Loucy (cell line): ENCODE measurements around the gene ATP6V0A4.

ENCODE experiments used
- H2AFZ ChIP-seq: fragments of 200-600 bp; sonication (generic); 2 replicates; pipeline ENCODE4 v1.6.0; 2016; ENCODE audit warnings: antibody characterized with exemption, mild to moderate bottlenecking, low read length, moderate library complexity
- H3F3A ChIP-seq: fragments of 200-600 bp; 2 replicates; pipeline ENCODE4 v1.6.0; 2016; ENCODE audit warnings: antibody characterized with exemption, low read depth, mild to moderate bottlenecking
- H3K27me3 ChIP-seq: fragments of 200-600 bp; sonication (generic); 2 replicates; pipeline ENCODE4 v1.6.1; 2014; ENCODE audit warnings: low read length, mild to moderate bottlenecking; ENCODE audit not compliant: insufficient read depth, poor library complexity, severe bottlenecking
- H3K36me3 ChIP-seq: fragments of 200-600 bp; sonication (generic); 2 replicates; pipeline ENCODE4 v1.6.1; 2016; ENCODE audit warnings: low read length; ENCODE audit not compliant: insufficient read depth
- H3K4me1 ChIP-seq: fragments of 200-600 bp; sonication (generic); 2 replicates; pipeline ENCODE4 v1.5.1; 2014; ENCODE audit warnings: low read length, mild to moderate bottlenecking; ENCODE audit not compliant: insufficient read depth, poor library complexity, severe bottlenecking
- H3K4me2 ChIP-seq: fragments of 200-600 bp; sonication (generic); 2 replicates; pipeline ENCODE4 v1.6.0; 2014; ENCODE audit warnings: antibody characterized with exemption, low read length, low read depth, mild to moderate bottlenecking; ENCODE audit not compliant: poor library complexity, severe bottlenecking
- H3K4me3 ChIP-seq: fragments of 200-600 bp; sonication (generic); 2 replicates; pipeline ENCODE4 v1.5.1; 2014; ENCODE audit warnings: low read length, mild to moderate bottlenecking, mixed read lengths; ENCODE audit not compliant: poor library complexity, severe bottlenecking
- H3K79me2 ChIP-seq: fragments of 200-600 bp; sonication (generic); 2 replicates; pipeline ENCODE4 v1.6.1; 2014; ENCODE audit warnings: low read length; ENCODE audit not compliant: insufficient read depth
- H3K9ac ChIP-seq: fragments of 200-600 bp; sonication (generic); 2 replicates; pipeline ENCODE4 v1.6.0; 2014; ENCODE audit warnings: mild to moderate bottlenecking, low read depth, low read length, moderate library complexity; ENCODE audit not compliant: poor library complexity, severe bottlenecking
- H3K9me2 ChIP-seq: fragments of 200-600 bp; sonication (generic); replicated peaks from 2 replicates; pipeline ENCODE4 v1.6.1; 2016; ENCODE audit warnings: low read depth, low read length, mixed read lengths
- H3K9me3 ChIP-seq: fragments of 200-600 bp; sonication (generic); 2 replicates; pipeline ENCODE4 v1.6.1; 2014; ENCODE audit warnings: mild to moderate bottlenecking, antibody characterized with exemption, low read length, low read depth; ENCODE audit not compliant: insufficient read depth
- H4K20me1 ChIP-seq: fragments of 200-600 bp; sonication (generic); 2 replicates; pipeline ENCODE4 v1.6.0; 2014; ENCODE audit warnings: antibody characterized with exemption, low read length, mild to moderate bottlenecking; ENCODE audit not compliant: insufficient read depth, poor library complexity, severe bottlenecking
- CTCF ChIP-seq: fragments of 200-600 bp; sonication (generic); conservative IDR thresholded peaks from 2 replicates; pipeline ENCODE4 v1.5.1; 2014; ENCODE audit warnings: mild to moderate bottlenecking, antibody characterized with exemption, low read length
- EZH2phosphoT487 ChIP-seq: fragments of 200-600 bp; IDR thresholded peaks from 2 replicates; pipeline ENCODE4 v1.6.1; 2018; ENCODE audit warnings: antibody characterized with exemption, mild to moderate bottlenecking, moderate library complexity, borderline replicate concordance

The ATP6V0A4 gene

GRCh38 chr7:138776166-138776833, 21.7 kb downstream of the ATP6V0A4 start:
- Histone ChIP-seq H3K79me2 (no peaks in the 10 kb centered on the region), H2AFZ (no peak overlapping the region), H3K9ac (no peak overlapping the region), H3F3A (no peaks in the 10 kb centered on the region), H3K9me3 (no peaks in the 10 kb centered on the region), H3K4me2 (no peak overlapping the region), H3K27me3 (no peaks in the 10 kb centered on the region), H3K4me3 (no peak overlapping the region), H4K20me1 (no peaks in the 10 kb centered on the region), H3K36me3 (no peaks in the 10 kb centered on the region), H3K4me1 (no peaks in the 10 kb centered on the region), H3K9me2 (no peaks in the 10 kb centered on the region)
- TF ChIP-seq CTCF, result no peak
- TF ChIP-seq EZH2phosphoT487, result no peak

GRCh38 chr7:138773817-138774216, 24.2 kb downstream of the ATP6V0A4 start:
- Histone ChIP-seq H3K27me3 (no peaks in the 10 kb centered on the region), H3K9me2 (no peaks in the 10 kb centered on the region), H3K79me2 (no peaks in the 10 kb centered on the region), H3K9me3 (no peaks in the 10 kb centered on the region), H3K9ac (no peak overlapping the region), H3F3A (no peaks in the 10 kb centered on the region), H2AFZ (no peak overlapping the region), H3K4me2 (no peak overlapping the region), H3K4me1 (no peaks in the 10 kb centered on the region), H3K36me3 (no peaks in the 10 kb centered on the region), H4K20me1 (no peaks in the 10 kb centered on the region), H3K4me3 (no peak overlapping the region)
- TF ChIP-seq CTCF (no peak), EZH2phosphoT487 (no peak)

- TF ChIP-seq CTCF (no peak), EZH2phosphoT487 (no peak)
- Histone ChIP-seq H3K27me3 (no peaks in the 10 kb centered on the region), H3K4me1 (no peaks in the 10 kb centered on the region), H3K4me3 (no peak overlapping the region), H3K4me2 (no peak overlapping the region), H3K9me2 (no peaks in the 10 kb centered on the region), H3K9me3 (no peaks in the 10 kb centered on the region), H3K79me2 (no peaks in the 10 kb centered on the region), H3K9ac (no peak overlapping the region), H2AFZ (no peak overlapping the region), H4K20me1 (no peaks in the 10 kb centered on the region), H3K36me3 (no peaks in the 10 kb centered on the region), H3F3A (no peaks in the 10 kb centered on the region)
These were observed 24.8 kb downstream of the ATP6V0A4 start for GRCh38 chr7:138773176-138773575.
